HG02588 (cell line): ENCODE measurements around the gene LRRC4.
A peak's percentile ranks its signal among the peaks of the same experiment; 100 is the strongest.

Source experiments
- ATAC-seq: cut with Tn5 transposase; IDR thresholded peaks from one replicate; pipeline ENCODE4 v1.9.1; 2021; ENCODE audit warnings: mild to moderate bottlenecking, moderate library complexity; ENCODE audit not compliant: unreplicated experiment

Gene LRRC4

DNA sequence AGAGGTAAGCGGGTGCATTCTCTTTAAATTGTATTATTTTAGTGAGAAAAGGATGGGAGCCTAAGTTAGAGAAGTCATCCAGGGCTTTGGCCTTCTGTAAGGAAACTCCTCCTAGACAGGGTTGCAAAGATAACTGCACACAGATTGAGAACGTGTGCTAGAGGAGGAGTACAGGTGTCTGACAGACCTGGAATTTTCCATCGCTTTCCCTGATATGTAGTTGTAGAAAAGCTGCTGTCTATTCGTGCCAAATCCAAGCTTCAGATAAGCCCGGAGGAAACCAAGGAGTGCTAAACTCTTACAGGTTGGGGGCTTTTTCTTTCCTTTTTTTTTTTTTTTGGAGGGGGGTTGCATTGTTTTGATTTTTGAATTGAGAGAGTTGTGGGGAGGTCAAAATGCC, 23.1 kb downstream of the LRRC4 start:
- no peak for ATAC-seq

DNA sequence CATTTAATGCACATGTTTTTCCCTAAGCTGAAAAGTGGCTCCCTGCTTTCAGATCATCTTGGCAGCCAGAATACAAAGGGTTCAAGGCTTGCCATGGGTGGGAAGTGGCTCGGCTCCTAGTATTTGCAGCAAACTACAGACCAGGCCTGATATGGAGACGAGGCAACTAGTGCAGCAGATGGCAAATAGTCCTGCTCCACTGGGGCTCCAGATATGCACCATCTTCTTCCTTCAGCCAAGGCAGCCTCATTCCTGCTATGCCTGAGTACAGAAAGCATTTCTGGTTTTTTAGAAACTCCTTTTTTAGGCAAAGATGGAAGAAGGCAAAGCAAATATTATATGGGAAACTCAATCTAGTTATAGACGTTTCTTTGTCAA, 23.9 kb downstream of the LRRC4 start:
- ATAC-seq = no peak

DNA sequence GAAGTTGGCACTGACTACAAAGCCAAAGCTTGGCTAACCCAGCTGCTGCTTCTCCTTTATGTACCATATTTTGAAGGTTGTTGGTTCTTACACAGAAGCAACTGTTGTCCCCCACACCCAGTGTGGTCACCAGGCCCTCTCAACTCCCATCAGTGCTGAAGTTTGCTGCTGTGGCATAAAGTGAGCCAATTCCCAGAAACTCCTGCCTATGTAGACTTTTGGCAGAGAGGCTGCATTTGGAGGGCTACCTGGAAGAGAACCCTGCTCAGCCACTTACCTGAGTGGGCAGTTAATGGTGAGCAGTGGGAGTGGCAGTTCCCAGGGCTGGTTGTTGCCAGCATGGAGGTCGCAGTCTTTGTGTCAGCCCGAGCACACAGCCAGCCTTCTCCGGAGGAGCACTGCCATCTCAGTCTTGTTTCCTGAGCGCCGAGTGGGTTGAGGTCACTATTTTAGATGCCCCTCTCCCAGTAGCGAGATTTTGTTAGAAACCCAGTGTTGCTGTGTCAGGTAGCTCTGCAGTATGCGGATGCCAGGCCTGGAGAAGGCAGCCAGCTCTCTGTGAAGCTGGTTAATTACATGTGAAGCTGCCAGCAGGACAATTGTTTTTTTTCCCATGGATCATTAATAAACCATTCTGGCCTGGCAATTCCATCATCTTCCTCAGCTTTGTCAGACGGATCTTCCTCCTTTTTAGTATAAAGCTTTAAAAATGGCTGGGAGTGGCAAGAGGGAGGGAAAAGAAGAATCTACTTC, 24.5 kb downstream of the LRRC4 start:
- no peak for ATAC-seq

DNA sequence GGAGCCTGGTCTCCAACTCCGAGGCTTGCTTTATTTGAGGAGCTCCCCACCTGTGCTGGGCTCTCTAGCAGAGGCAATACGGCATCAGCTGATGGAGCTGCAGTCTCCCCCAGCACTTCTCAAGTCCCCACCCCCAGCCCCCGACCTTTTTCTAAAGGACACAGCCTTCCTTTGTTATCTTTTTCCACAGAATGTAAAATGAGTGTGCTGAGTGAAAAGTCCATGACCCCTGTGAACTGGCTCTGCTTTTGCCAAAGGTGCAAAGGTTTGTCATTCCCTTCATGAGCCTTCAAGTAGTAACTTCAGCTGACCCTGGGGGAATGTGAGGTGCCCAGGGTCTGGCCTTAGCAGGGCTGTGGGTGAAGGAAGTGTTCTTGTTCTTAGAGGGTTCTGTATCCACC, 25.5 kb downstream of the LRRC4 start:
- no peak for ATAC-seq

DNA sequence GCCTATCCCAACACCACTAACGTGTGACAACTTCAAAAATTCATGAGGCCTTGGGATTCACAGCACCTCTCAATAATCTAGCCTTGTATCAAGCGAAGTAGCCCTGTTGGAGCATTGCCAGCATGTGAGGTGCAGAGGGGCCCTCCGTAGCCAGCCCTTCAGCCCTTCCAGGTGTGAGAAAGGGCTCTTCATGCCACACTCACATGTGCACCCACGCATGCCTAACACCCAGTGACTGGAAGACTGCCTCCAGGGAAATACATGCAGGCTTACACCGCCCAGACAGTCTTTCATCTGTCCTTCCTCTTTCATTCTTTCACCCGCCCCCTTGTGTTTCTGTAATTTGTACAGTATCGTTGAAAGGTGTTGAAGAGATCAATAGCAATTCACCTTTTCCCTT, 26.1 kb downstream of the LRRC4 start:
- no peak for ATAC-seq

DNA sequence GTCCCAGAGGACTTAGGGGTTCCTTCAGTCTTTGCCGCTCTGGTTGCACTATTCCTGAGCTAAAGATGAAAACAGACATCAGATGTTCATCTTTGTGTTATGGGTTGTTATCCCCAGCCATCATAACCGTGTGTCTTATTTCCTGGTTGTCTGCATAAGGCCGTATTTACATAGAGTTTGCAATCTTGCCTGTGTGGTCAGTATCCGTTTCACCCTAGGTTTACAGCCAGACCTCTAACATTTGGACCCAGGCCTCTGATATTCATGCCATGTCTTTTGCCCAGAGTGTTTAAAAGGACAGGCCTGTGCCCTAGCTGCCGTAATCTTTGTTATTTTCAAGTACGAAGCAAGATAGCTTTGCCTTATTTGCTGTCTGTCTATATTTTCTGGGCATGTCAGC, 26.6 kb downstream of the LRRC4 start:
- no peak for ATAC-seq

DNA sequence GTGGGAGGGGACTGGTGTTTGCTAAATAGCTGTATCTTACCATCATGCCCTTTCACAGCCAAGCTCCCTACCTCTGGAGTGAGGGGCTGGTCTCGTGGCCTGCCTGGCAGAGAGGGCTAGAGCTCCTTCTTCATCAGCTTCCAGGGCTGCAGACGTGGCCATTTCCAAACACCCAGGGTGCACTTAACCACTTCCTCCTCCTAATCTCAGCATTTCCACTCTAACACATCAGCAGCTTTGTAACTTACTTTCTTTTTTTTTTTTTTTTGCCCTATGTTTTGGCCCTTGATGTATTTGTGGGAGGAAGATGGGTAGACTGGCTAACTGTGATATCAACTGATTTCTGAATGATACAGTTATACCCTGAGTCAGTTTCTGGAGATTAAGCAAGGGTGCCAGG, 27.4 kb downstream of the LRRC4 start:
- no peak for ATAC-seq

DNA sequence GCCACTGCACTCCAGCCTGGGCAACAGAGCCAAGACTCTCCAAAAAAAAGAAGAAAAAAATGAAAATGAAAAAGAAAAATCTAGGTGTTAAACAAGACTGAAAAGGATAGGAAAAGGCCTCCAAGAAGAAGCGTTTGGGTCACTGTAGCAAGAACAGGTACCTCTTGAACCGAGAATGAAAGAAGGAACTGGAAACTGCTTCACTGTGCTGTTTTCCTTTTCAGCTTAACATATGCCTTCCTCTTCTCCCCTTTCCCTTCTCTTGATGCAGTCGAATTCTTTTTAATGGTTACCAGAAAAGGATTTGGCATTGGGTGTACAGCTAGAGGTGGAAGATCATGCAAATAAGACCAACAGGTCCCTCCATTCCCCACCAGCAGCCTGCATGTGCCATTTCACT, 28.1 kb downstream of the LRRC4 start:
- no peak for ATAC-seq

DNA sequence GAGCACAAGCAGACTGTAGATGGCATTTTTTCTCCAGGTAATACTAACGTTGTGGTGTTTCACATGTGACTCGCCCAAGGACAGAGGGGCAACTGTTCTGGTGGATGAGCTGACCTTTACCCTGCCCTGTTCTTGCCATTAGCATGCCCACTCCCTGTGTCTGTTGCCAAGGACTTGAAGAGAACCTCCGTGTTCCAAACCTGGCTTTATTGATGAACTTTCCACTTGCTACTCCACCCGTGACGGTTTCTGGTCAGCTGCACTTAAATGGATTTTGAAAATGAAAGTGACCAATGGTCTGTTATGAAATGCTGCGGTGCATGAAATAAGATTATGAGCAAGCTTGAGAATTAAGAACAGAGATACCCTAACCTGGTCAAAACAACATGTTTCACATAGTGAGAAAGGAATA, 30.4 kb downstream of the LRRC4 start:
- peak; percentile 56 for ATAC-seq

DNA sequence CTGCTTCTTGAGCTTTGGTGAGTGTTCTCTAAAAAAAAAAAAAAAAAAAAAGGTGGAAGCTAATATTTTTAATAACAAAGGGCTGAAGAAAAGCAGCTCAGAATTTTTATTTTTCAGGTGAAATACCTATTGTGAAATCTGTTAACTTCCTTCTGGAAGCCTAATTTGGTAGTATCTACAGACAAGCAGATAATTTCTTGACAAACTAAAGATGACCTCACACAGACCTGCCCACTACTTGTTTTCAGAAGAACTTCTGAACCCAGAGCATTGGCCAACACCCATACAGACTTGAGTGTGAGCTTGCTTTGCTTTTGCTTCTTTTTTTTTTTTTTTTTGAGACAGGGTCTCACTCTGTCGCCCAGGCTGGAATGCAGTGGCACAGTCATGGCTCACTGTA, 31.2 kb downstream of the LRRC4 start:
- ATAC-seq = no peak

DNA sequence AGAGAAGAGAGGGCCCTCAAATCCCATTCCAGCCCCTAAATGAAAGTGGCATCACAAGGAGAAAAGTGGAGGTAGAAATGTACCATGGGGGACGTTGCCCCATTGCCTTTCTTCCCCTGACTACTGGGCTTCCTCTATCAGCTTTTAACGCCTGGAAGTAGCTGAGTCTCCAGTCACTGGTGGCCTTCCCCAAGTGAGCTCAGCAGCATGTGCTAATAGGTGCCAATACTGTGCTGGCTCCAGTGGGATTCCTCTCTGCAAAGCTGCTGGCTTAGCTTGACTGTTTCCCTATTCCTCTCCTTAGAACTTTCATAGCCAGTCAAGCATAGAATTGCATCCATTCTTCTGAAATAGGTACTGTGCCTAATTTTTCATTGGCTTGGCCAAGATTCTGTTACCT, 32.6 kb downstream of the LRRC4 start:
- no peak for ATAC-seq

DNA sequence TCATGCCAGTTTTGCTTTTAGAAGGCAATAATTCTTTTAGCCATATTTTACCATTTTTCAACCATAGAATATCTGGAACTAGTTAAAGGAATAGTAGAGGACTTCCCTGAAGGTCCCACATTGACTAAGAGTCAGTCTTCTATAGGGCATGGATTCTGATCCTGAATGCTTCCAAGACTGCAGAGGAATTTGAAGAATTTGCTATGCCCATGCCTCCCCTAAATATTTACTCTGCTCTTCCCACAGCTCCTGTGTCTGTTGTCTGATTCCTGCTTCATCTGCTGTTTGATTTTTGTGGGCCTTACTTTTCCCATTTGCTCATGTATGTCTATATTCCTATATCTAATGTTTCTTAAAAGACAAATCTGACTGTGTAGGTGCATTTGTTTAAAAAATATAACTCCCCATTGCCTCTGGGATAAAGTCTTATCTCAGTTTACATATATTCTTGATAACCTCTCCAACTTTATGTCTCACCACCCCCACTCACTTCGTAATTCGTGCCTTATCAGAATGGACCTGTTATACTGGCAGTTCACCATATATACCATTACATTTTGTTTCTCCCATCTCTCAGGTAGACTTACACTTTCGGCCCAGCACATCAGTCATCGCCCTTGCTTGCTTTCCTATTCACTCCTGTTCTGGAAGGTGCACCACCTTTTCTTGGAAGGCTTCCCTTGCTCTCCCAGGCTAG, 33.9 kb downstream of the LRRC4 start:
- ATAC-seq = no peak

DNA sequence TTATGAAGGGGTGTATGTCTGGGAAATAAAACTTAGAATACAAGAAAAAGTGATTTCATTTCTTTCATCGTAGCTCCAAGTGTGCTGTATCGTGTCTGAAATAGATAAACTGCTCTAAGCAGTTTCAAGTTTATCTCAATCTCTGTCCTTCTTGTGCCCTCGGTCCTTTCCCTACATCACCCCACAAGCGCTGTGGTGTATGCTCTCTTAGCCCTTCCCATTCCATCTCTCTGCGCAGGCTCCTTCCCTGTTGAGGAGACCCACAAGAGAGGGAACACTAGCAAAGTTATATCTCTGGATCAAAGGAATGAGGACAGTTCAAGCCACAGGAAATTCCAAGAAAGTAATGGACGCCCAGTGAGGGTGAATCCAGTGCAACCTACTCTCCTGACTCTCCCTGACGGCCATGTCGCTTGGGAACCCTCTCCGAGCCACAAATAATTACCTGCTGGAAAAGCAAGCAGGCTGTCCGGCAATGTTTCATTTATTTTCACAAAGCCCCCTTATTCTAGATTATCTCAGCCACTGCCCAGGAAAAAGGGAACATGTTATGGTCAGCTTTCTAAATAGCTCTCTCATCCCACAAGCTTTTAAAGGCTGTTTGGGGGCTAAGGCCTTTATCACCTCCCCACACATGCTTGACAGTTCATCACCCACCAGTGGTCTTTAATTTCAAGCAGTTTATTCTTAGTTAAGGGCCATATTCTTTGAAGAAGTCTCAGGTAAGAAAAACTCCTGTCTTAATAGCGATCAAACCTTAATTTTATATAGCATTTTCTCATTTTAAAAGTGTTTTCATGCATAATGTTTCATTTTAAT, 34.8 kb downstream of the LRRC4 start:
- ATAC-seq = no peak

DNA sequence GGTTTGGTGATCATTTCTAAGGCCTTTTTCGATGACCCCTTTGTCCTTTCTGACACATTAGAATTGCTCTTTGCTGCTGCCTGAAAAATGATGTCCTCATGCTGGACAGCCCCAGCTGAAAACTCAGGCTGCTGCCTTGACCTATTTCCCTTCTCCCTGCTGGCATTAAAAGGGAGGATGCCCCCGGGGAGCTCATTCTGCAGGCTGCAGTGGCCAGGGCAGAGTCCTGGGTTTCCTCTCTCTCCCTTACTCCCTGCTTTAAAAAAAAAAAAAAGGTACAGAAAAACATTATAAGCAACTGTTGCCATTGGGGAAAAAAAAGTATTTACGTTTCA, 35.4 kb downstream of the LRRC4 start:
- ATAC-seq = no peak

DNA sequence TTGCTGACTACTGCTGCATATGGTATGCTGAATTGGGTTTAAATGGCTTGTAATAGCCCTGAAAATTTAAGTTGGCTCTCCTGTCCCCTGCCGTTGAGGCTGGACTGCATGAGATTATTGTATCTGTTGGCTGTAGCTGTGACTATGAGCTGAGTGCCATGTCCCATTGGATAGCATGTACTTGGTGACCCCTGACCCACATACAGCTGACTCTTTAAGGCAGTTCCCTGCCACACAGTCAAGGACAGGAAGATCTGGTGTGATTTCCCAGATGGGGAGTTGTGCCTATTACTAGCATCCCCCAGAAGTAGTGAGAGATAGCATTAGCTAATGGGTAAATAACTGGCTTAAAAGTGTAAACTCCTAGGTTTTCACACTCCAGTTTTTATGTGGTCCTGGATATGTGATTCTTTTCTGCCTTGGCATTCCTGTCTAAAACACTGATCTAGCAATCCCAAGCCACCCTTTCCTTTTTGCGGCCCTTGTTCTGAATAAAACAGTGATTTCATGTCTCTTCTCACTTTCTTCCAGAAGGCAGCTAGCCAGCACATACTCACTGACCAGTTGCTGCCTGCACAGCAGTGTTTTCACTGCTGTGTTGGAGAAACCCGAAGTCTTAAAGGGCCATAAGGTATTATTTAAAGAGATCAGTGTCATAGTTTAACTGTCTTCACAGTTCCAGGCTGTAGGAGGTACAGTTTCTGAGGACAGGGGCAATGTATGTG, 35.9 kb downstream of the LRRC4 start:
- ATAC-seq = no peak

DNA sequence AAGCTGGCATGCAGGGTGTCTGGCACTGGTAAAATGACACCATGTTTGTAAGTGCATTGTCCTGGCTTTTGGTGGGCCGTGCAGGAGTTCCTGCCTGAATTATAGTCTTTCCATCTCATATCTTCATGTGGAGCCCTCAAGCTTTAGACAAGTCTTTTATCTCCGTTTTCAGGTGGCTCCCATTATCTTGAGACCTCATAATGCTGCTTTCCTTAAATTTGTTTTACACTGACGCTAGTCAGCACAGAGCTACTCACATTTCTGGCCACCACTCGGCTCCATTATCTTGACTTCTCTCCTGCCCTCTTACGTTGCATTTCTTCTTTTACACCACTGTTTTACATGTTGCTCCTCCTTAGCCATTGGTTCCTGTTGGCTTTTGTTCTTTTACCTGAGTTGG, 37.2 kb downstream of the LRRC4 start:
- no peak for ATAC-seq

DNA sequence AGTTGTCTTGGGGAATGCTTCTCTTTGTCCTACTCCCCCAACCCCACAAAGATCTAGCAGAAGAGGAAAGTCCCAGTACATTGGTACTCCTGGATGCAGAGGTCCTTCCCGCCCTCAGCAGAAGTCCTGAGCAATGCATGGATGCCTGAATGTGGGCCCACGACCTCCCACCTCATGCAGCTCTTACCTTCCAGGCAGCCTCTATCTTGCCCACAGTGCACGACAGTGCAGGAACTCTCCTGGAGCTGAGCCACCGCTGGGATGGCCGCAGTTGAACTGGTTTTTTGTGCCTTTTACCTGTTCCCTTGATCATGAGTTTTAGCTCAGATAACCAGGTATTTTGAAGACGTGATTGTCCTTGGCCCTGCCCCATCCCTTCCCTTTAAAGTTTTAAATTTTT, 37.9 kb downstream of the LRRC4 start:
- ATAC-seq = no peak

DNA sequence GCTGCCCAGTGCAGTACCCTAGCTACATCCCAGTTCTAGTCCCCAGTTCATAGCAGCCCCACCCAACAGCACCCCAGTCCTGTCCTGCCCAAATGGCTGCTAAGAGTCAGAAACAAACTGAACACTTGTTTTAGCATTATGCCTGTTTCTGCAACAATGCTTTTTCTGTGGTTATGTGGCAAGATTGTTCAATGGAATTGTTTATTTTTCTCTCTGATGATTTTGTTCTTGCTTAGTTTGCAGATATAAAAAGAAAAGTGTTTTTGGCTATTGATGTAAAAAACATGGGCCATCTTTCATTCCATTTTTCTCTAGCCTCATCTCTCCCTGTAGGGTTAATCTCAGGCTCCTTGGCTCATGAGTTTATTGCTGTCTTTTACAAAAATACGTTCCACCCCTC, 42.5 kb downstream of the LRRC4 start:
- no peak for ATAC-seq

DNA sequence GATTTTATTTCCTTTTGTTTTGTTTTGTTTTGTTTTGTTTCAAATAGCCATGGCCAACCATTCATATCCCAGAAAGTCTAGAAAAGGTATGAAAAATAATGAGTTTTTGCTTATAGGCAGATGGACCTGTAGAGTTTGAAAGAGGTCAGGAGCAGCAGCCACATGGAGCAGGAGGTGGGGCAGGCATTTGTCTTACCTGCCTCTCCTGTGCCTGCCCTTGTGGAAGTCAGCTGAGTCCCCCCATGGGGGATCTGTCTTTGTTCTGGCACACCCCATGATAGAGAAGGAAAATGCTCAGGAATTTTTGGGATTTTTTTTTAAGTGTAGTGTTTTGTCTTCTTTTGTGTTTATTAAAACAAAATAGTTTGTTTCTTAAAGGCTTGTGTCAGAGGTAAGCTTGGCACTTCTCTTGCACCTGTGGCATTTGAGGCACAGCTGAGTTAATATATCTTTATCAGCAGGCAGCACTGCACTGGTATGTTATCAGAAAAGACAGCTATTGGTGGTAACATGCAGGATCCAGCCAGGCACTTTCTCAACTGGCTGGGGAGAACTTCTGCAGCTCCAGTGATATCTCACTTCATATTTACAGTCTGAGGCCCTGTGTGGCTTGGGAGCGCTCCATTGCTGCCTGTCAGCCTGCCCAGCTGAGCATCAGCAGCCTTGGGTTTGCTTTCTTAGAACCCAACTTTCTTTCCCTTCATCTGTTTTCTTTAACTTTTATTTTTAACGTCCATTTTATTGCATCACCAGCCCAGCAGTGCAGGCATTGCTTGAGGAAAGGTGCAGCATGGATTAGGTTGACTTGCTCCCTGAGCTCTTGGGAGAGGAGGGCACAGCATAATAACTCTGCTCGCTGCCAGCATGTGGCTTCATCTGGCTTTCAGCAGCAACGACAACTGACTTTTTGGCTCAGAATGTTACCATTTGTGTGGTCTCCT, 44.4 kb downstream of the LRRC4 start:
- no peak for ATAC-seq

DNA sequence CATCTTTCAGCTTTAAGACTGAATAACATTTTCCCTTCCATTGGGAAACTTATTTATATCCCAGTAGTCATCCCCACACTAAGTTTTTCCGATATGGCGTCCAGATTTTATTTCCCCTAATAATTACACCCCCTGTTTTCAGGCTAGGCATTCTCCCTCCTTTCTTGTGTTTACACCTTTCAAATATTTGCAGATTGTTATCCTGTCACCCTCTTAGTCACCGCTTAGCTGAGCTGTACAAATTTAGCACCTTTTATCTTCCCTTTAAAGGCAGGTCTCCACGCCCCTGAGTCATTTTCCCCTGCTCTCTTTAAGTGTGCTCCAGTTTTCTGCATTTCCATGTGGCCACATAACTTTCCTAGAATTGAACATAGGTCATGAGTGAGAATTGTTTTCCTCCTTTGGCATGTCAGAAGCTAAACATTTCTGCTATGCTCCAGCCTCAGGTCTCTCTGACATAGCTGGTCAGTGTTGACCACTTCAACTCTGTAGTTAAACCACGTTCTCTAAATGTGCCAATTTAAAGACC, 47.4 kb downstream of the LRRC4 start:
- no peak for ATAC-seq
